Nephron progenitor cell (in vitro differentiated cells): ENCODE measurements around the gene SETD6.

Source experiments
- DNase-seq: peaks from one replicate; pipeline ENCODE4 v3.0.0; 2021
- H3K27ac Mint-ChIP-seq: 2 replicates; pipeline ENCODE4 v1.8.0; 2021; ENCODE audit warnings: mild to moderate bottlenecking, moderate library complexity, mixed read lengths
- H3K27me3 Mint-ChIP-seq: 2 replicates; pipeline ENCODE4 v1.8.0; 2021; ENCODE audit warnings: mild to moderate bottlenecking, low read depth, mixed read lengths; ENCODE audit not compliant: poor library complexity
- H3K36me3 Mint-ChIP-seq: 2 replicates; pipeline ENCODE4 v1.8.0; 2021; ENCODE audit warnings: low read depth, mixed read lengths
- H3K4me1 Mint-ChIP-seq: 2 replicates; pipeline ENCODE4 v1.8.0; 2021; ENCODE audit warnings: mixed read lengths
- H3K4me3 Mint-ChIP-seq: 2 replicates; pipeline ENCODE4 v1.8.0; 2021; ENCODE audit warnings: mild to moderate bottlenecking, moderate library complexity, mixed read lengths
- H3K9me3 Mint-ChIP-seq: 2 replicates; pipeline ENCODE4 v1.8.0; 2021; ENCODE audit warnings: mild to moderate bottlenecking, moderate library complexity, mixed read lengths
- TF ChIP-seq, protein P1 (sequence below): fragments of 200-600 bp; sonication (generic); IDR thresholded peaks from 2 replicates; pipeline ENCODE4 v1.5.0; 2021; ENCODE audit warnings: antibody characterized with exemption

Gene SETD6

DNA sequence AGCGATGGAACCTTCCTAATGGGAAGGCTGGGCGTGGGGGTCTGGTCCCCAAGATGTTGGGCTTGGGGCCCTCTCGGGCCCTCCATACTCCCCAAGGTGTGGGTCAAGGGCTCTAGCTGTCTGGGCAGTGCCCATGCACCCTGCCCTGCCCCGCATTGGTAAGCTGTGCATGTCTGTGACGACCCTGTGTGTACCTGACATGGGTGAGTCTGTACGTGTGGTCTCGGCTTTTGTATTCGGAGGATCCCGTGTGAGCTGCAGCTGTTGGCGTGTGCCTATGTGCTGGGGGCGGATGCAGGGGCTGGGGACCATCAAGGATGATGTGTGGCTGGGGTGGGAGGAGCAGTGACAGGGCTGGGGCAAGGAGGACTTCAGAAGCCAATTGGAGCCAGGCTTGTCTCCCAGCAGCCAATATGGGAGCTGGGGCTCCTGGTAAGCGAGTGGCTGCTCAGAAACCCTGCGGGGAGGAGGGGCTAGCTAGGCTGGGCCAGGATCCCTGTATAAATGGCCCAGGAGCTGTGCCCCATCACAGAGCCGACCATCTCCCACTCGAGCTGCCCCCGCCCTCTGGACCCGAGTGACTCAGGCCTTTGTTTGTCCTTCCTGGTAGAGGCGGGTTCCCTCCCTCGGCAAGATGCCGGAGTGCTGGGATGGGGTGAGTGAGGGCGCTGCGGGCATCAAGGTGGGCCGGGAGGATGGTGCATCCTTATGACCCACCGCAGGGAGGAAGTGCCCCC lies 15.5 kb upstream of the SETD6 start, which contains the start of gene NDRG4:
Gene NDRG4 (plus strand): TSS at position 529 of the 737 bp plus-strand sequence. CDS start 106 bp downstream, at position 635.
- Mint-ChIP-seq H3K4me3 (peak within 1 kb of the TSS; percentile 89), H3K27me3 (peaks cover 14% of the 10 kb centered on the region), H3K27ac (no peak within 1 kb of the TSS), H3K36me3 (no peaks in the 10 kb centered on the region), H3K4me1 (peaks cover 33% of the 10 kb centered on the region), H3K9me3 (no peaks in the 10 kb centered on the region)
- peak; percentile 82 for DNase-seq
- TF ChIP-seq, protein P1, sequence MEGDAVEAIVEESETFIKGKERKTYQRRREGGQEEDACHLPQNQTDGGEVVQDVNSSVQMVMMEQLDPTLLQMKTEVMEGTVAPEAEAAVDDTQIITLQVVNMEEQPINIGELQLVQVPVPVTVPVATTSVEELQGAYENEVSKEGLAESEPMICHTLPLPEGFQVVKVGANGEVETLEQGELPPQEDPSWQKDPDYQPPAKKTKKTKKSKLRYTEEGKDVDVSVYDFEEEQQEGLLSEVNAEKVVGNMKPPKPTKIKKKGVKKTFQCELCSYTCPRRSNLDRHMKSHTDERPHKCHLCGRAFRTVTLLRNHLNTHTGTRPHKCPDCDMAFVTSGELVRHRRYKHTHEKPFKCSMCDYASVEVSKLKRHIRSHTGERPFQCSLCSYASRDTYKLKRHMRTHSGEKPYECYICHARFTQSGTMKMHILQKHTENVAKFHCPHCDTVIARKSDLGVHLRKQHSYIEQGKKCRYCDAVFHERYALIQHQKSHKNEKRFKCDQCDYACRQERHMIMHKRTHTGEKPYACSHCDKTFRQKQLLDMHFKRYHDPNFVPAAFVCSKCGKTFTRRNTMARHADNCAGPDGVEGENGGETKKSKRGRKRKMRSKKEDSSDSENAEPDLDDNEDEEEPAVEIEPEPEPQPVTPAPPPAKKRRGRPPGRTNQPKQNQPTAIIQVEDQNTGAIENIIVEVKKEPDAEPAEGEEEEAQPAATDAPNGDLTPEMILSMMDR = no peak

DNA sequence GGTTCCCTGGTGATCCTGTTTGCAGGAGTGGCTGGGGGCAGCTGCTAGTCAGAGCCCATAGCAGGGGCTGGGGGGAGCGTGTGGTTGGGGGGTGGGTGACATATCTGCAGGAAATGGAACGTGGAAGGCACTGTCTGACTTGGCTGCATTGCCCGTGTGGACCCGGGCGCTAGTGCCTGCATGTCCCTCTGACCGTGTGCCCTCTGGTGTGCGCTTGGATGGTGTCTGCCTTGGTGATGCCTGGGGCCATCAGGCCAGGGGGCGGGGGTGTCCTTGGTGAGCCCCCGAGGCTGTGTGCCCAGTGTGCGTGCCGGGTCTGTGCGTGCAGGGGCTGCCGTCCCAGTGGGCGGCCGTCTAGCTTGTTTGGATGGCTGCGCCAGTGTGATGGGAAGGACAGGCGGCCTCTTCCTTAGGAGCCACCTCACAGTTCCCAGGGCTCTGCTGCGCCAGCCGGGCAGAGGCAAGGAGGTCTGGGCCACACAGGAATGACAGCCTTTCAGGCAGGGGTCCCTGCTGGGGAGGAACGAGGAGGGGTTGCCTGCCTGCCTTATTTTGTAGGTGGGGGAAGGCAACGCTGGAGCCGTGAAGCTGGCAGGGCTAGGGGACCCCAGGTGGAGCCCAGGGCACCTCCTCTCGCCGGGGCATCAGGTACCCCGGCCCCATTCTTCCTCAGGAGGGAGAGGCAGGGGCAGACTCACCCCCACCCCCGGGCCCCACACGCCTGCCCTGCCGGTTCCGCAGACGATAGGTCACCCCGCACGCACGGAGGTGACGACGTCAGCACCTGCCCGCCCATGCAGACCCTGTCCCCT lies 14.7 kb upstream of the SETD6 start:
- Mint-ChIP-seq H3K9me3 (no peaks in the 10 kb centered on the region), H3K27me3 (peaks cover 14% of the 10 kb centered on the region), H3K36me3 (no peaks in the 10 kb centered on the region), H3K4me1 (peaks cover 24% of the 10 kb centered on the region), H3K4me3 (peak overlapping the region; percentile 89), H3K27ac (no peak overlapping the region)
- TF ChIP-seq, protein P1 = no peak
- peak; percentile 32 for DNase-seq

DNA sequence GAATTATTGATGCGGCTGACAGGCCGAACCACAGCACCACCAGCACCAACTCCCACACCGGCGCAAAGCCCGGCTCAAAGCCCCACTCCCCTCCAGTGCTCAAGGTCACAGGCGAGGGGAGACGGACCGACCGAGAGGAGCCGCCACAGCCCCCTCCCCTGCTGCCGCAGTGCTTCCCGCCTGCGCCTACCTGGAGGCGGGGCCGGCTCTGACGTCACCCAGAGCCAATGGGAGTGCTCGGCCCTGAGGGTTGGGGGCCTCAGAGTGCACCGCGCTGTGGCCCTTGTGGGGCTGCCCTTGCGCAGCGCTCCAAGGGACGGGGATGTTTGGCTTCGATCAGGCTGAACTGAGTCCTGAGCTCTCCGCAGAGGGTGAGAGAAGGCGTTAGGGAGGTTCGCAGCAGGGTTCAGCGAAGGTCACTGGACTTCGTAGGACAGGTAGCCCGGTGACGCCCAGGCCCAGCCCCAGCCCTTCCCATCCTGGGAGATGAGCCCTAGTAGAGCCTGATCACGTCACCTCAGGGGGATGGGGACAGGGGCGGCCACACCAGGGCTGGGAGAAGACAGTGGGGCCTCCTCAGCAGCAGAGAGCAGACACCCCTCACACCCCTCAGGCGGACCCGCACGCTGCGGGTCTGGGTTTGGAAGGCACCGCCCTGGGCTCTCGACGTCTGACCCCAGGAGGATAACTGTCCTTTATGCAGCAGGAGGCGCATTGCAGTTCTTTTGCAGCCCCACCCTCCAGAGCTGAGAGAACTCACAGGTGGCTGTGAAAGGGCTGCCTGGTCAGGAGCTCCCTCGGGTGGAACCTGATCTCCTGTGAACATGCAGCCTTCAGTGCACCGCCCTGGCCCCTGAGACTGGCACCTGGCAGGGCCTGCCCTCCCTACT lies 13.8 kb upstream of the SETD6 start:
- TF ChIP-seq, protein P1 = no peak
- H3K9me3 Mint-ChIP-seq = no peaks in the 10 kb centered on the region
- peak; percentile 84 for DNase-seq
- H3K4me3 Mint-ChIP-seq = peak overlapping the region; percentile 89
- H3K27ac Mint-ChIP-seq = no peak overlapping the region
- H3K27me3 Mint-ChIP-seq = peaks cover 14% of the 10 kb centered on the region
- H3K4me1 Mint-ChIP-seq = peaks cover 22% of the 10 kb centered on the region
- H3K36me3 Mint-ChIP-seq = no peaks in the 10 kb centered on the region

- Mint-ChIP-seq H3K9me3 (no peaks in the 10 kb centered on the region), H3K4me1 (peaks cover 18% of the 10 kb centered on the region), H3K27ac (no peak overlapping the region), H3K36me3 (no peaks in the 10 kb centered on the region), H3K27me3 (peaks cover 14% of the 10 kb centered on the region), H3K4me3 (no peak overlapping the region)
- TF ChIP-seq, protein P1 = no peak
- DNase-seq = no peak
Measured at GRCh38 chr16:58502217-58502921, 12.9 kb upstream of the SETD6 start.

DNA sequence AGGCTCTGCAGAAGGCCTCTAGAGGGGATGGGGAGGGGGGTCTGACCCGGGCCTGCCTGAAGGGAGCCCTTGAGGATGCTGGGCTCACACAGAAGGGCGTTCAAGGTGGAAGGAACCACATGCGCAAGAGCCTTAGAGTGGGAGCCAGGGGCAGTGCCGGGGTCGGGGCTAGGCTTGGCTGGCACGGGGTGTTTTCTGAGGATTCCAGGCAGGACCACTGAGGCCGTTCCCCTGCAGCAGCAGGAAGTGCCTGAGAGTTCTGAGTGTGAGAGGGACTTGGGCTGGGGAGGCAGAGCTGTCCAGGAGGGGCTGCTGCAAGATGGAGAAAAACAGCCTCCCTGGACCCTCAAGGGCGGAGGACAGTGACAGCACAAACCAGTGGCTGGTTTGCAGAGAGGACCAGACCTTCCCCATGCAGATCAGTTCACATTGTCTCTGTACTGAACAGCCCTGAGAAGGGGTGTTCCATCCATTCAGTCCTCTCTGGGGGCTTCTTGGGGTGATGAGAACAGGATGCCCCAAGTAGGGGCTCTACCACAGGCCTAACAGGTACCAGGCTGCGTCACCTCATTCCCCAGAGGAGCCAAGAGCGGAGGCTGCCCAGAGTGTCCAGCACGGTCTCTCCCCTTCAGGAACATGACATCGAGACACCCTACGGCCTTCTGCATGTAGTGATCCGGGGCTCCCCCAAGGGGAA lies 12.0 kb upstream of the SETD6 start:
- DNase-seq = no peak
- no peaks in the 10 kb centered on the region for H3K9me3 Mint-ChIP-seq
- no peak overlapping the region for H3K4me3 Mint-ChIP-seq
- H3K27ac Mint-ChIP-seq = no peak overlapping the region
- H3K27me3 Mint-ChIP-seq = peaks cover 14% of the 10 kb centered on the region
- no peaks in the 10 kb centered on the region for H3K36me3 Mint-ChIP-seq
- TF ChIP-seq, protein P1 = no peak
- H3K4me1 Mint-ChIP-seq = peaks cover 13% of the 10 kb centered on the region
